BLaER1 (cell line): ENCODE results near the gene IL17F.

ENCODE experiments used
- H3K27ac ChIP-seq: shearing (Covaris generic); formaldehyde crosslinking; 2 replicates; pipeline ENCODE4 v1.8.1; 2022
- H3K27me3 ChIP-seq: shearing (Covaris generic); formaldehyde crosslinking; 2 replicates; pipeline ENCODE4 v1.8.1; 2022
- H3K36me3 ChIP-seq: shearing (Covaris generic); formaldehyde crosslinking; 2 replicates; pipeline ENCODE4 v1.8.1; 2022
- H3K4me1 ChIP-seq: shearing (Covaris generic); formaldehyde crosslinking; 2 replicates; pipeline ENCODE4 v1.8.1; 2022
- H3K4me2 ChIP-seq: shearing (Covaris generic); formaldehyde crosslinking; 2 replicates; pipeline ENCODE4 v1.8.1; 2022
- H3K4me3 ChIP-seq: shearing (Covaris generic); formaldehyde crosslinking; 2 replicates; pipeline ENCODE4 v1.8.1; 2022
- H3K9ac ChIP-seq: shearing (Covaris generic); formaldehyde crosslinking; 2 replicates; pipeline ENCODE4 v1.8.1; 2022
- H3K9me3 ChIP-seq: shearing (Covaris generic); formaldehyde crosslinking; 2 replicates; pipeline ENCODE4 v1.8.1; 2022
- H4K20me1 ChIP-seq: shearing (Covaris generic); formaldehyde crosslinking; 2 replicates; pipeline ENCODE4 v1.8.1; 2022
- Cebpa-rat ChIP-seq: shearing (Covaris generic); IDR thresholded peaks from 2 replicates; pipeline ENCODE4 v1.8.1; 2022

IL17F gene

GRCh38 chr6:52195886-52196285 is 48.4 kb downstream of the IL17F start:
- Histone ChIP-seq H3K4me2 (no peak overlapping the region), H3K4me3 (no peak overlapping the region), H3K36me3 (no peaks in the 10 kb centered on the region), H3K27me3 (no peaks in the 10 kb centered on the region), H4K20me1 (no peaks in the 10 kb centered on the region), H3K9me3 (peaks cover 22% of the 10 kb centered on the region), H3K4me1 (no peaks in the 10 kb centered on the region), H3K27ac (no peak overlapping the region), H3K9ac (no peak overlapping the region)
- TF ChIP-seq Cebpa-rat = no peak

DNA sequence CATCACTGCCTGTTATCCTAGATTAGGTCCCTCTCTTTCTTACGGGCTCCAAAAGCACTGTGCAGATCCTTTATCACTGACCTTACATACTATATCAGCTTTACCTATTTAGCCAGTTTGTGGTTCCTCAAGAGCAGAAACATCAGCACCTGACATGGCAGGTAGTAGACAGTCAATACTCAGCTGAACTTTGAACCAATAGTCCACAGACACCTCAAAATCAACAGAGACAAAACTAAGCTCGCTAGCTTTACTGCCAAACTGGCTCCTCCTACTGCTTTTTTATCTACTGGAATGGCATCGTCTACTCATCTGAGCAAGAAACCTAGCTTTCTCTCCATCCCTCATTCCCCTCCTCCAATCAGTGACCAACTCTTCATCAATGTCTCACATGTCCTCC is 52.5 kb downstream of the IL17F start:
- Histone ChIP-seq H4K20me1 (no peaks in the 10 kb centered on the region), H3K27ac (no peak overlapping the region), H3K4me2 (no peak overlapping the region), H3K9ac (no peak overlapping the region), H3K36me3 (no peaks in the 10 kb centered on the region), H3K27me3 (no peaks in the 10 kb centered on the region), H3K4me1 (no peaks in the 10 kb centered on the region), H3K9me3 (no peaks in the 10 kb centered on the region), H3K4me3 (no peak overlapping the region)
- no peak for TF ChIP-seq Cebpa-rat

GRCh38 chr6:52190409-52190808 is 53.9 kb downstream of the IL17F start:
- Histone ChIP-seq H4K20me1 (no peaks in the 10 kb centered on the region), H3K9me3 (no peaks in the 10 kb centered on the region), H3K36me3 (no peaks in the 10 kb centered on the region), H3K27me3 (no peaks in the 10 kb centered on the region), H3K9ac (no peak overlapping the region), H3K4me1 (no peaks in the 10 kb centered on the region), H3K27ac (no peak overlapping the region), H3K4me3 (no peak overlapping the region), H3K4me2 (no peak overlapping the region)
- TF ChIP-seq Cebpa-rat = no peak

DNA sequence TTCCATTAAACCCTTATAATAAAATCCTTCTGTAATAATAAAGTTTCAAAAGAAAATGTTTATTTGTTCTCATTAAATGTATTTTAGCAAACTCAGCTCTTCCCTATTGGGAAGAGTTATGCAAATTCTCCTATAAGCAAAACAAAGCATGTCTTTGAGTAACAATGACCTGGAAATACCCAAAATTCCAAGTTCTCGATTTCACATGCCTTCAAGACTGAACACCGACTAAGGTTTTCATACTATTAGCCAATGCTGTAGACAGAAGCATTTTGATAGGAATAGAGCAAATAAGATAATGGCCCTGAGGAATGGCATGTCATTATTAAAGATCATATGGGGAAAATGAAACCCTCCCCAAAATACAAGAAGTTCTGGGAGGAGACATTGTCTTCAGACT is 54.3 kb downstream of the IL17F start:
- no peak overlapping the region for H3K9ac ChIP-seq
- H3K4me3 ChIP-seq = no peak overlapping the region
- H3K27ac ChIP-seq = no peak overlapping the region
- H3K4me2 ChIP-seq = no peak overlapping the region
- no peaks in the 10 kb centered on the region for H3K4me1 ChIP-seq
- no peak for TF ChIP-seq Cebpa-rat
- no peaks in the 10 kb centered on the region for H3K36me3 ChIP-seq
- no peaks in the 10 kb centered on the region for H3K9me3 ChIP-seq
- H4K20me1 ChIP-seq = no peaks in the 10 kb centered on the region
- H3K27me3 ChIP-seq = no peaks in the 10 kb centered on the region

- Histone ChIP-seq H3K9me3 (no peaks in the 10 kb centered on the region), H3K4me1 (no peaks in the 10 kb centered on the region), H3K27ac (no peak overlapping the region), H3K27me3 (no peaks in the 10 kb centered on the region), H4K20me1 (no peaks in the 10 kb centered on the region), H3K9ac (no peak overlapping the region), H3K4me3 (no peak overlapping the region), H3K4me2 (no peak overlapping the region), H3K36me3 (no peaks in the 10 kb centered on the region)
- TF ChIP-seq Cebpa-rat = no peak
Measured at GRCh38 chr6:52187098-52187497, 57.2 kb downstream of the IL17F start.
